ENCODE measurements around the gene LZTS3. TPM values are rescaled to one million over a fixed set of nuclear protein-coding genes. Genes with fewer than 3 reads are reported as not detected.
A peak's percentile ranks its signal among the peaks of the same experiment; 100 is the strongest.

The LZTS3 gene
- total and polyA plus RNA-seq, 2 of the 13 experiments (the other 11 are each of a cell fraction or from before 2014, with no cell fraction given): 10.1 to 31.3 TPM

DNA sequence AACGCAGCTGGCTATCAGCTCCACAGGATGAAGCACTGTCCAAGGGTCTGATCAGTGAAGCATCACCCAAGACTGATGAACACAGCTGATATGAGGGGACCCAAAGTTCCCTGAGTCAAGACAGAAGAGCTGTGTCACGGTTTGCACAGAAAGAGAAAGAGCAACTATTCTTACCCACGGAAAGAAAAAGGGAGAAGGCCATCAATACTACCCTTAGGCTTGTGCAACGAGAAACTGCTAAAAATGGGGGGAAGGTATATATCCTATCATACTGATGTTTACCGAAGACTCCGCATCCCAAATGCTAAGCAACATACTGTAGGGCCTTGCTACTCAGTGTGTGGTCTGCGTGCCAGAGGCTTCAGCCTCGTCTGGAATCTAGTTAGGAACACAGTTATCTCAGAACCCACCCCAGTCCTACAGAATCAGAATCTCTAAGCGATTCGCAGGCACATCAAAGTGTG is 14.3 kb downstream of the LZTS3 start (continued):
- TF ChIP-seq CCAR2 (optimal IDR thresholded peaks at IDR 0.05; ENCODE audit: low read depth, low read length) (no peak), ZNF83 (CRISPR knock-in tag; IDR thresholded peaks at IDR 0.05; ENCODE audit: borderline replicate concordance) (no peak), CBX1 (IDR thresholded peaks at IDR 0.05; ENCODE audit: low read depth) (no peak), HNF4A (CRISPR knock-in tag; IDR thresholded peaks at IDR 0.05) (no peak), E2F5 (CRISPR knock-in tag; conservative IDR thresholded peaks at IDR 0.05) (no peak), ZNF350 (CRISPR knock-in tag; IDR thresholded peaks at IDR 0.05; ENCODE audit: borderline replicate concordance, low read depth) (no peak), SNAPC2 (CRISPR knock-in tag; IDR thresholded peaks at IDR 0.05) (0 out of 2 replicates have a peak, but pooled peaks have one; percentile 76), RFXAP (CRISPR knock-in tag; IDR thresholded peaks at IDR 0.05; ENCODE audit: borderline replicate concordance) (no peak), PRMT3 (CRISPR knock-in tag; IDR thresholded peaks at IDR 0.05; ENCODE audit: borderline replicate concordance, low read depth) (no peak), FOSL2 (CRISPR knock-in tag; IDR thresholded peaks at IDR 0.05) (peak; percentile 26; the same call in 1 of the 2 replicates), ZNF143 (CRISPR knock-in tag; IDR thresholded peaks at IDR 0.05) (no peak), ZNF362 (CRISPR knock-in tag; IDR thresholded peaks at IDR 0.05; ENCODE audit: borderline replicate concordance) (no peak), NKX3-1 (CRISPR knock-in tag; IDR thresholded peaks at IDR 0.05) (no peak), ZNF816 (CRISPR knock-in tag; IDR thresholded peaks at IDR 0.05; ENCODE audit: borderline replicate concordance) (no peak), CENPT (CRISPR knock-in tag; IDR thresholded peaks at IDR 0.05; ENCODE audit: low read depth) (no peak), ZSCAN30 (CRISPR knock-in tag; IDR thresholded peaks at IDR 0.05) (no peak; the same call in 1 of the 2 replicates), GZF1 (CRISPR knock-in tag; IDR thresholded peaks at IDR 0.05) (no peak), ARHGAP35 (CRISPR knock-in tag; IDR thresholded peaks at IDR 0.05; ENCODE audit: borderline replicate concordance) (no peak), HOXA3 (CRISPR knock-in tag; IDR thresholded peaks at IDR 0.05) (no peak)
- TF ChIP-seq, protein P1, sequence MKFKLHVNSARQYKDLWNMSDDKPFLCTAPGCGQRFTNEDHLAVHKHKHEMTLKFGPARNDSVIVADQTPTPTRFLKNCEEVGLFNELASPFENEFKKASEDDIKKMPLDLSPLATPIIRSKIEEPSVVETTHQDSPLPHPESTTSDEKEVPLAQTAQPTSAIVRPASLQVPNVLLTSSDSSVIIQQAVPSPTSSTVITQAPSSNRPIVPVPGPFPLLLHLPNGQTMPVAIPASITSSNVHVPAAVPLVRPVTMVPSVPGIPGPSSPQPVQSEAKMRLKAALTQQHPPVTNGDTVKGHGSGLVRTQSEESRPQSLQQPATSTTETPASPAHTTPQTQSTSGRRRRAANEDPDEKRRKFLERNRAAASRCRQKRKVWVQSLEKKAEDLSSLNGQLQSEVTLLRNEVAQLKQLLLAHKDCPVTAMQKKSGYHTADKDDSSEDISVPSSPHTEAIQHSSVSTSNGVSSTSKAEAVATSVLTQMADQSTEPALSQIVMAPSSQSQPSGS (CRISPR knock-in tag; IDR thresholded peaks at IDR 0.05): no peak
- TF ChIP-seq, protein P2, sequence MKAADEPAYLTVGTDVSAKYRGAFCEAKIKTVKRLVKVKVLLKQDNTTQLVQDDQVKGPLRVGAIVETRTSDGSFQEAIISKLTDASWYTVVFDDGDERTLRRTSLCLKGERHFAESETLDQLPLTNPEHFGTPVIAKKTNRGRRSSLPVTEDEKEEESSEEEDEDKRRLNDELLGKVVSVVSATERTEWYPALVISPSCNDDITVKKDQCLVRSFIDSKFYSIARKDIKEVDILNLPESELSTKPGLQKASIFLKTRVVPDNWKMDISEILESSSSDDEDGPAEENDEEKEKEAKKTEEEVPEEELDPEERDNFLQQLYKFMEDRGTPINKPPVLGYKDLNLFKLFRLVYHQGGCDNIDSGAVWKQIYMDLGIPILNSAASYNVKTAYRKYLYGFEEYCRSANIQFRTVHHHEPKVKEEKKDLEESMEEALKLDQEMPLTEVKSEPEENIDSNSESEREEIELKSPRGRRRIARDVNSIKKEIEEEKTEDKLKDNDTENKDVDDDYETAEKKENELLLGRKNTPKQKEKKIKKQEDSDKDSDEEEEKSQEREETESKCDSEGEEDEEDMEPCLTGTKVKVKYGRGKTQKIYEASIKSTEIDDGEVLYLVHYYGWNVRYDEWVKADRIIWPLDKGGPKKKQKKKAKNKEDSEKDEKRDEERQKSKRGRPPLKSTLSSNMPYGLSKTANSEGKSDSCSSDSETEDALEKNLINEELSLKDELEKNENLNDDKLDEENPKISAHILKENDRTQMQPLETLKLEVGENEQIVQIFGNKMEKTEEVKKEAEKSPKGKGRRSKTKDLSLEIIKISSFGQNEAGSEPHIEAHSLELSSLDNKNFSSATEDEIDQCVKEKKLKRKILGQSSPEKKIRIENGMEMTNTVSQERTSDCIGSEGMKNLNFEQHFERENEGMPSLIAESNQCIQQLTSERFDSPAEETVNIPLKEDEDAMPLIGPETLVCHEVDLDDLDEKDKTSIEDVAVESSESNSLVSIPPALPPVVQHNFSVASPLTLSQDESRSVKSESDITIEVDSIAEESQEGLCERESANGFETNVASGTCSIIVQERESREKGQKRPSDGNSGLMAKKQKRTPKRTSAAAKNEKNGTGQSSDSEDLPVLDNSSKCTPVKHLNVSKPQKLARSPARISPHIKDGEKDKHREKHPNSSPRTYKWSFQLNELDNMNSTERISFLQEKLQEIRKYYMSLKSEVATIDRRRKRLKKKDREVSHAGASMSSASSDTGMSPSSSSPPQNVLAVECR (CRISPR knock-in tag; IDR thresholded peaks at IDR 0.05; ENCODE audit: borderline replicate concordance): no peak; the same call in 1 of the 2 replicates
